ENCODE measurements around the gene CDKL2. TPM values are rescaled to one million over a fixed set of nuclear protein-coding genes. Genes with fewer than 3 reads are reported as not detected.

CDKL2 gene
- total RNA-seq, 1 donor from 2014 or later, result 0.49 TPM

GRCh38 chr4:75644095-75644494 lies 13.8 kb upstream of the CDKL2 start:
- intact Hi-C loops (cut with micrococcal nuclease), result no loop called here

- intact Hi-C loops (cut with micrococcal nuclease), result no loop called here
Measured at GRCh38 chr4:75643651-75644050, 13.3 kb upstream of the CDKL2 start.

GRCh38 chr4:75639124-75639695 lies 8.9 kb upstream of the CDKL2 start:
- intact Hi-C loops (cut with micrococcal nuclease), result no loop called here

GRCh38 chr4:75637827-75638226 lies 7.5 kb upstream of the CDKL2 start:
- intact Hi-C loops (cut with micrococcal nuclease), result no loop called here

- intact Hi-C loops (cut with micrococcal nuclease), result no loop called here
Measured at GRCh38 chr4:75637176-75637575, 6.8 kb upstream of the CDKL2 start.

- intact Hi-C loops (cut with micrococcal nuclease), result loop anchor here (5.0 kb wide), 2 partner anchors 357 to 1522 kb away; partner anchors contain the start of genes CCNG2 and SDAD1
Measured at GRCh38 chr4:75634951-75635350, 4.6 kb upstream of the CDKL2 start.

- intact Hi-C loops (cut with micrococcal nuclease), result loop anchor here (5.0 kb wide), 2 partner anchors 358 to 1523 kb away; partner anchors contain the start of genes CCNG2 and SDAD1
Measured at GRCh38 chr4:75634281-75634680, 4.0 kb upstream of the CDKL2 start.

- intact Hi-C loops (cut with micrococcal nuclease), result loop anchor here (5.0 kb wide), 2 partner anchors 358 to 1523 kb away; partner anchors contain the start of genes CCNG2 and SDAD1
Measured at GRCh38 chr4:75633846-75634245, 3.5 kb upstream of the CDKL2 start.

GRCh38 chr4:75630937-75631329 lies 605 bp upstream of the CDKL2 start:
- intact Hi-C loops (cut with micrococcal nuclease), result loop anchor here (1.0 to 5.0 kb wide), 11 partner anchors 24 to 1526 kb away; partner anchors contain the start of genes CCNG2, G3BP2, NAAA and RCHY1

GRCh38 chr4:75629239-75629638 lies 1.1 kb downstream of the CDKL2 start:
- intact Hi-C loops (cut with micrococcal nuclease), result no loop called here

- intact Hi-C loops (cut with micrococcal nuclease), result no loop called here
Measured at GRCh38 chr4:75623026-75623425, 7.3 kb downstream of the CDKL2 start.

- intact Hi-C loops (cut with micrococcal nuclease), result no loop called here
Measured at GRCh38 chr4:75621715-75622114, 8.6 kb downstream of the CDKL2 start.

- intact Hi-C loops (cut with micrococcal nuclease), result no loop called here
Measured at GRCh38 chr4:75612306-75612705, 18.0 kb downstream of the CDKL2 start.

GRCh38 chr4:75605928-75606327 lies 24.4 kb downstream of the CDKL2 start:
- intact Hi-C loops (cut with micrococcal nuclease), result no loop called here

GRCh38 chr4:75599647-75600046 lies 30.7 kb downstream of the CDKL2 start:
- intact Hi-C loops (cut with micrococcal nuclease), result no loop called here

- intact Hi-C loops (cut with micrococcal nuclease), result loop anchor here (1.0 kb wide), 3 partner anchors 32 to 57 kb away; partner anchors contain the start of gene CDKL2
Measured at GRCh38 chr4:75598390-75598789, 31.9 kb downstream of the CDKL2 start.

GRCh38 chr4:75596061-75596460 lies 34.3 kb downstream of the CDKL2 start:
- intact Hi-C loops (cut with micrococcal nuclease), result no loop called here

- intact Hi-C loops (cut with micrococcal nuclease), result no loop called here
Measured at GRCh38 chr4:75593393-75593792, 36.9 kb downstream of the CDKL2 start.

- intact Hi-C loops (cut with micrococcal nuclease), result no loop called here
Measured at GRCh38 chr4:75584067-75584466, 46.3 kb downstream of the CDKL2 start.

- intact Hi-C loops (cut with micrococcal nuclease), result no loop called here
Measured at GRCh38 chr4:75567725-75568124, 62.6 kb downstream of the CDKL2 start.

- intact Hi-C loops (cut with micrococcal nuclease), result no loop called here
Measured at GRCh38 chr4:75566911-75567310, 63.4 kb downstream of the CDKL2 start.

- intact Hi-C loops (cut with micrococcal nuclease), result no loop called here
Measured at GRCh38 chr4:75565481-75565880, 64.8 kb downstream of the CDKL2 start.

- intact Hi-C loops (cut with micrococcal nuclease), result no loop called here
Measured at GRCh38 chr4:75564023-75564422, 66.3 kb downstream of the CDKL2 start.

Data from T-helper 1 cell treated with Interleukin-12 subunit alpha and Interleukin-12 subunit beta and Interleukin-4 antibody, amounts not matched to agents 30 ng/mL and 1 ng/mL, for 36 hours (primary cell).